ENCODE results near the gene GPC6.

- TF ChIP-seq, protein P1, sequence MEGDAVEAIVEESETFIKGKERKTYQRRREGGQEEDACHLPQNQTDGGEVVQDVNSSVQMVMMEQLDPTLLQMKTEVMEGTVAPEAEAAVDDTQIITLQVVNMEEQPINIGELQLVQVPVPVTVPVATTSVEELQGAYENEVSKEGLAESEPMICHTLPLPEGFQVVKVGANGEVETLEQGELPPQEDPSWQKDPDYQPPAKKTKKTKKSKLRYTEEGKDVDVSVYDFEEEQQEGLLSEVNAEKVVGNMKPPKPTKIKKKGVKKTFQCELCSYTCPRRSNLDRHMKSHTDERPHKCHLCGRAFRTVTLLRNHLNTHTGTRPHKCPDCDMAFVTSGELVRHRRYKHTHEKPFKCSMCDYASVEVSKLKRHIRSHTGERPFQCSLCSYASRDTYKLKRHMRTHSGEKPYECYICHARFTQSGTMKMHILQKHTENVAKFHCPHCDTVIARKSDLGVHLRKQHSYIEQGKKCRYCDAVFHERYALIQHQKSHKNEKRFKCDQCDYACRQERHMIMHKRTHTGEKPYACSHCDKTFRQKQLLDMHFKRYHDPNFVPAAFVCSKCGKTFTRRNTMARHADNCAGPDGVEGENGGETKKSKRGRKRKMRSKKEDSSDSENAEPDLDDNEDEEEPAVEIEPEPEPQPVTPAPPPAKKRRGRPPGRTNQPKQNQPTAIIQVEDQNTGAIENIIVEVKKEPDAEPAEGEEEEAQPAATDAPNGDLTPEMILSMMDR (IDR thresholded peaks at IDR 0.05; ENCODE audit: poor library complexity), result no peak
- no peak for TF ChIP-seq EZH2 (IDR thresholded peaks at IDR 0.05; ENCODE audit: borderline replicate concordance)
Measured at GRCh38 chr13:94319501-94319900, 1092.9 kb downstream of the GPC6 start.
